Lung (tissue), 12 donors: ENCODE measurements around the gene DLX1. TPM values are rescaled to one million over a fixed set of nuclear protein-coding genes. Genes with fewer than 3 reads are reported as not detected.

ENCODE experiments used
- ATAC-seq: fragments of 200-7000 bp; cut with Tn5 transposase; one replicate; pipeline ENCODE4 v1.9.1; 2020; ENCODE audit warnings: moderate number of reproducible peaks; ENCODE audit not compliant: insufficient read depth, low FRiP score
- DNase-seq, 3 donors: peaks; one replicate each; pipeline ENCODE4 v3.0.0-alpha.2; 2013 to 2017
- H3K27ac ChIP-seq, 2 donors: one replicate each; pipeline ENCODE4 v1.5.1; 2013; ENCODE audit warnings: mild to moderate bottlenecking in 2 of 2, moderate library complexity in 2 of 2, control low read depth in 1 of 2, inconsistent platforms in 1 of 2, low read depth in 1 of 2, low read length in 1 of 2
- H3K27me3 ChIP-seq, 3 donors: one replicate each; pipeline ENCODE4 v1.5.1; 2013; ENCODE audit warnings: low read length in 2 of 3; ENCODE audit not compliant: control insufficient read depth in 3 of 3, insufficient read depth in 3 of 3
- H3K36me3 ChIP-seq, 4 donors: one replicate each; pipeline ENCODE4 v1.5.1; 2013; ENCODE audit warnings: low read length in 4 of 4, mild to moderate bottlenecking in 1 of 4, moderate library complexity in 1 of 4; ENCODE audit not compliant: control insufficient read depth in 4 of 4, insufficient read depth in 4 of 4
- H3K4me1 ChIP-seq, 5 donors: one replicate each; pipeline ENCODE4 v1.5.1; 2013; ENCODE audit warnings: low read length in 5 of 5, mild to moderate bottlenecking in 2 of 5, moderate library complexity in 1 of 5; ENCODE audit not compliant: control insufficient read depth in 5 of 5, insufficient read depth in 5 of 5
- H3K4me3 ChIP-seq: one replicate; pipeline ENCODE4 v1.5.1; 2013; ENCODE audit warnings: mild to moderate bottlenecking, control low read depth, moderate library complexity
- H3K9ac ChIP-seq, 2 donors: one replicate each; pipeline ENCODE4 v1.5.1; 2013; ENCODE audit warnings: low read length in 2 of 2, control low read depth in 1 of 2; ENCODE audit not compliant: insufficient read depth in 1 of 2
- H3K9me3 ChIP-seq, 4 donors: one replicate each; pipeline ENCODE4 v1.5.1; 2013; ENCODE audit warnings: low read length in 3 of 4, mild to moderate bottlenecking in 1 of 4, moderate library complexity in 1 of 4; ENCODE audit not compliant: control insufficient read depth in 4 of 4, insufficient read depth in 3 of 4
- CTCF ChIP-seq: IDR thresholded peaks from 2 replicates; pipeline ENCODE4 v1.5.1; 2012; ENCODE audit warnings: mild to moderate bottlenecking; ENCODE audit errors: control extremely low read depth, extremely low read depth
- WGBS, 2 donors: extraction: QIAGEN DNeasy Blood & Tissue Kit; methylation state at CpG; one replicate each; pipeline ENCODE4 v1.1.7; 2013; 5-methylcytosine and 5-hydroxymethylcytosine counted together
- polyA plus RNA-seq, 2 donors: library from polyadenylated mRNA; stranded (reverse); fragments of 200-250 nt; gene quantifications; one replicate each; pipeline ENCODE4 v1.2.1, GENCODE V29; 2013
- total RNA-seq, 2 donors: library from RNA; depleted of rRNA in 1 of 2; stranded (reverse); fragments of >200 nt in 1 of 2; gene quantifications; one replicate each; pipeline ENCODE4 v1.2.1, GENCODE V29; 2014 to 2021
- donor health status: control.
- donor health status: control.
- donor health status: Bipolar disorder and iron deficiency.
- donor health status: healthy.
- donor health status: DM: yes; HTN: yes; CAD: no.

Gene DLX1
- total and polyA plus RNA-seq, 4 donors: 0.05 TPM; not detected in 3

- TF ChIP-seq CTCF: no peak
- WGBS, 2 donors: 12 to 16% methylated on average over 11 of the region's 11 CpGs
- H3K36me3 ChIP-seq: no peaks in the 10 kb centered on the region
- peak in 2 of 3 donors; percentile 12 to 21 for DNase-seq
- H3K9me3 ChIP-seq: peaks cover 0 to 17% (median 0%) of the 10 kb centered on the region in 4 donors
- no peak overlapping the region for H3K9ac ChIP-seq
- H3K27ac ChIP-seq: no peak overlapping the region
- no peak for ATAC-seq
- H3K27me3 ChIP-seq: peaks cover 17 to 99% (median 87%) of the 10 kb centered on the region in 3 donors
- H3K4me3 ChIP-seq: no peak overlapping the region
- H3K4me1 ChIP-seq: peaks cover 0 to 19% (median 8%) of the 10 kb centered on the region in 5 donors
Observed at GRCh38 chr2:172091761-172092566, 6.7 kb downstream of the DLX1 start.

- 10 to 11% methylated on average over 19 of the region's 19 CpGs for WGBS, 2 donors
- Histone ChIP-seq H3K9ac (no peak overlapping the region), H3K4me3 (no peak overlapping the region), H3K36me3 (no peaks in the 10 kb centered on the region), H3K9me3 (peaks cover 0 to 15% (median 0%) of the 10 kb centered on the region in 4 donors), H3K27ac (no peak overlapping the region), H3K27me3 (peaks cover 17 to 99% (median 86%) of the 10 kb centered on the region in 3 donors), H3K4me1 (peaks cover 0 to 21% (median 8%) of the 10 kb centered on the region in 5 donors)
- peak in 2 of 3 donors; percentile 12 to 15 for DNase-seq
- TF ChIP-seq CTCF: no peak
- ATAC-seq: no peak
Observed at GRCh38 chr2:172092716-172093415, 7.6 kb downstream of the DLX1 start.

DNA sequence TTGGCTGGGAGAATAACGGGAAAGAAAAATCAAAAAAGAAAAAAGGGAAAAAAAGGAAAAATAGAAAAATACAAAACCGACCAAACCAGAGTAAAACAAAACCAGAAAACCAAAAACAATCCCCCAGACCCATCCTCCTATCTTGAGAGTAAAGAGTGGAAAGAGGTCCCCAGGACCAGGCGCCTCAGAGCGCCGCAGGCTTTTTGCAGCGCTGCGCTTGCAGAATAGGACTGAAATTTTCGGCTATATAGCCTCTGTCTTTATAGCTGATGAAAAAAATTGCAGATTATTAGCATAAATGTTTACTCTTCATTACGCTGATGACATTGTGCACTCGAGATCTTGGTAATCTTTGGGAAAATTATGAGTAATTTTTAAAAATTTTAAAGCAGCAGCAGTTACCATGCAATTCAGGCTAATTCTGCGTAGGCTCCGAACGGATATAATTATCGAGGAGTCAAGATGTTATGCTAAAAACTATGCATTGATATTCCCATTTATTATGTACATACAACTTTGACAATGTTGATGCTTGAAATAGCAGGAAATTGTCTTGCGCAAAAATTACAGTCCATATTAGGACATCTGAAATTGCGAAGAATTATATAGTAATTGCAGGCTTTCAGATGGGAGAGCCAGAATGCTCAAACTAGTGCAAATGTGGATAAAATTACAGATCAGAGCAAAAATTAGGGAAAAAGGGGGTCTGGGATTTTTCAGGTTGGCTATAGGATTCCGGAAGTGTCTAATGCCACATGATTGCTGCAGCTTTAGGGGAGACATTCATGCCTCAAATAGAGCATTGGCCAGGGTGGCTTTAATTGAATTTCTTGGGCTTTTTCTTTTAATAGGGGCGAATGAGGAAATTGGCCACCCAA, 8.3 kb downstream of the DLX1 start:
- H3K4me1 ChIP-seq: peaks cover 3 to 21% (median 8%) of the 10 kb centered on the region in 5 donors
- no peak overlapping the region for H3K9ac ChIP-seq
- no peak for TF ChIP-seq CTCF
- DNase-seq (peak in 1 of 3 donors; percentile 38), ATAC-seq (no peak)
- peaks cover 17 to 99% (median 86%) of the 10 kb centered on the region in 3 donors for H3K27me3 ChIP-seq
- no peaks in the 10 kb centered on the region for H3K36me3 ChIP-seq
- H3K9me3 ChIP-seq: peaks cover 0 to 9% (median 0%) of the 10 kb centered on the region in 4 donors
- H3K4me3 ChIP-seq: no peak overlapping the region
- WGBS, 2 donors: 11 to 19% methylated on average over 18 of the region's 18 CpGs
- no peak overlapping the region for H3K27ac ChIP-seq
